Natural killer cell (primary cell): Measurements from ENCODE around the gene NDE1. TPM values are rescaled to one million over a fixed set of nuclear protein-coding genes. Genes with fewer than 3 reads are reported as not detected.

Experiments used
- ATAC-seq, 3 donors: fragments of 150-1000 bp in 2 of 3; fragments of 200-7000 bp in 1 of 3; cut with Tn5 transposase; 1 replicate in 1 of 3; 2 replicates in 2 of 3; pipeline ENCODE4 v1.10.0; 2021; ENCODE audit warnings: mild to moderate bottlenecking in 2 of 3, moderate library complexity in 2 of 3
- DNase-seq, 2 donors: peaks; one replicate each; pipeline versions ENCODE4 v3.0.0 to v3.0.0-alpha.2; 2013 to 2021; ENCODE audit warnings: mixed read lengths in 1 of 2
- H3K27ac ChIP-seq: one replicate; pipeline ENCODE4 v1.5.1; 2013; ENCODE audit warnings: mild to moderate bottlenecking, low read length
- H3K27me3 ChIP-seq: one replicate; pipeline ENCODE4 v1.6.1; 2013; ENCODE audit warnings: low read length; ENCODE audit not compliant: control insufficient read depth, insufficient read depth
- H3K36me3 ChIP-seq: one replicate; pipeline ENCODE4 v1.6.1; 2013; ENCODE audit warnings: low read length; ENCODE audit not compliant: control insufficient read depth, insufficient read depth
- H3K4me1 ChIP-seq: one replicate; pipeline ENCODE4 v1.6.1; 2013; ENCODE audit warnings: low read length; ENCODE audit not compliant: control insufficient read depth, insufficient read depth
- H3K4me3 ChIP-seq: one replicate; pipeline ENCODE4 v1.5.1; 2013; ENCODE audit warnings: low read length
- H3K9me3 ChIP-seq: one replicate; pipeline ENCODE4 v1.6.1; 2013; ENCODE audit warnings: low read length; ENCODE audit not compliant: control insufficient read depth, insufficient read depth
- H3K27ac Mint-ChIP-seq, 2 donors: one replicate each; pipeline ENCODE4 v1.8.0; 2022; ENCODE audit warnings: mild to moderate bottlenecking in 2 of 2, mixed read lengths in 2 of 2, moderate library complexity in 1 of 2
- H3K27me3 Mint-ChIP-seq, 2 donors: one replicate each; pipeline ENCODE4 v1.8.0; 2022; ENCODE audit warnings: low read depth in 2 of 2, mixed read lengths in 2 of 2
- H3K36me3 Mint-ChIP-seq: one replicate; pipeline ENCODE4 v1.8.0; 2022; ENCODE audit warnings: mixed read lengths
- H3K4me1 Mint-ChIP-seq, 2 donors: one replicate each; pipeline ENCODE4 v1.8.0; 2022; ENCODE audit warnings: mixed read lengths in 2 of 2
- H3K4me3 Mint-ChIP-seq: one replicate; pipeline ENCODE4 v1.8.0; 2022; ENCODE audit warnings: mild to moderate bottlenecking, moderate library complexity, mixed read lengths
- H3K9me3 Mint-ChIP-seq, 2 donors: one replicate each; pipeline ENCODE4 v1.8.0; 2022; ENCODE audit warnings: mixed read lengths in 2 of 2
- CTCF ChIP-seq: fragments of 200-600 bp; IDR thresholded peaks from one replicate; pipeline ENCODE4 v1.8.0; 2022; ENCODE audit warnings: antibody characterized with exemption
- WGBS: methylation state at CpG from one replicate; pipeline ENCODE4 v1.1.7; 2013; ENCODE audit warnings: missing lambda C conversion rate; ENCODE audit not compliant: insufficient coverage; 5-methylcytosine and 5-hydroxymethylcytosine counted together
- intact Hi-C: fragments of 100-400 bp; cut with micrococcal nuclease; formaldehyde crosslinking; loops from one replicate; pipeline ENCODE4 v1.14.2; 2022
- total RNA-seq, 4 donors: library from RNA; stranded (reverse); fragments of 120-200 nt in 1 of 4; gene quantifications; one replicate each; pipeline versions ENCODE4 v1.2.3 to v1.2.4, GENCODE V29; 2013 to 2022

Gene NDE1
- total RNA-seq, 3 donors from 2014 or later (not counting 1 experiment from before 2014, with no cell fraction given) = 104 to 118 (median 114) TPM

- Histone ChIP-seq H3K4me3 (no peak overlapping the region), H3K27ac (no peak overlapping the region), H3K9me3 (no peaks in the 10 kb centered on the region), H3K27me3 (no peaks in the 10 kb centered on the region), H3K36me3 (peaks cover 70% of the 10 kb centered on the region), H3K4me1 (no peaks in the 10 kb centered on the region)
- H3K4me3 Mint-ChIP-seq = no peak overlapping the region
- peaks cover 11 to 21% of the 10 kb centered on the region in 2 donors for H3K4me1 Mint-ChIP-seq
- DNase-seq (no peak), ATAC-seq (no peak)
- H3K9me3 Mint-ChIP-seq = no peaks in the 10 kb centered on the region
- intact Hi-C loops = no loop called here
- H3K36me3 Mint-ChIP-seq = peaks cover 19% of the 10 kb centered on the region
- no peak for TF ChIP-seq CTCF
- peak overlapping the region in 1 of 2 donors; percentile 51 for H3K27ac Mint-ChIP-seq
- WGBS = 92% methylated on average over 2 of the region's 2 CpGs
- no peaks in the 10 kb centered on the region for H3K27me3 Mint-ChIP-seq
Observed at GRCh38 chr16:15631730-15632409, 18.2 kb upstream of the NDE1 start.

GRCh38 chr16:15635926-15636325, 14.1 kb upstream of the NDE1 start:
- H3K27me3 ChIP-seq = no peaks in the 10 kb centered on the region
- H3K27ac ChIP-seq = peak overlapping the region; percentile 62
- H3K4me3 ChIP-seq = no peak overlapping the region
- peaks cover 74% of the 10 kb centered on the region for H3K36me3 ChIP-seq
- peaks cover 28 to 31% of the 10 kb centered on the region in 2 donors for H3K4me1 Mint-ChIP-seq
- intact Hi-C loops = no loop called here
- no peaks in the 10 kb centered on the region for H3K9me3 ChIP-seq
- TF ChIP-seq CTCF = no peak
- H3K27me3 Mint-ChIP-seq = no peaks in the 10 kb centered on the region
- H3K4me3 Mint-ChIP-seq = no peak overlapping the region
- peaks cover 28% of the 10 kb centered on the region for H3K36me3 Mint-ChIP-seq
- H3K4me1 ChIP-seq = no peaks in the 10 kb centered on the region
- no peak for ATAC-seq
- H3K27ac Mint-ChIP-seq = peak overlapping the region; percentile 81 to 88
- no peak for DNase-seq
- 91% methylated on average over 9 of the region's 9 CpGs for WGBS
- no peaks in the 10 kb centered on the region for H3K9me3 Mint-ChIP-seq

- peak in 1 of 2 donors; percentile 75 for DNase-seq
- peak overlapping the region; percentile 62 for H3K27ac ChIP-seq
- H3K9me3 ChIP-seq = no peaks in the 10 kb centered on the region
- Mint-ChIP-seq H3K4me1 (peaks cover 33 to 36% of the 10 kb centered on the region in 2 donors), H3K9me3 (no peaks in the 10 kb centered on the region), H3K27ac (peak overlapping the region; percentile 81 to 88), H3K36me3 (peaks cover 28% of the 10 kb centered on the region), H3K4me3 (no peak overlapping the region), H3K27me3 (no peaks in the 10 kb centered on the region)
- ATAC-seq = peak in 2 of 3 donors; percentile 34 to 57
- H3K36me3 ChIP-seq = peaks cover 69% of the 10 kb centered on the region
- H3K4me3 ChIP-seq = no peak overlapping the region
- TF ChIP-seq CTCF = no peak
- H3K27me3 ChIP-seq = no peaks in the 10 kb centered on the region
- no peaks in the 10 kb centered on the region for H3K4me1 ChIP-seq
- intact Hi-C loops = no loop called here
Observed at GRCh38 chr16:15636392-15636873, 13.6 kb upstream of the NDE1 start.
